Fibroblast of lung (primary cell): Measurements from ENCODE around the gene RFNG. TPM values are rescaled to one million over a fixed set of nuclear protein-coding genes. Genes with fewer than 3 reads are reported as not detected.
A peak's percentile ranks its signal among the peaks of the same experiment; 100 is the strongest.

Experiments used
- DNase-seq, 2 donors: peaks; one replicate each; pipeline versions ENCODE4 v3.0.0 to v3.0.0-alpha.2; 2010; ENCODE audit warnings: low read depth in 2 of 2
- H2AFZ ChIP-seq: 2 replicates; pipeline ENCODE4 v1.5.1; 2012; ENCODE audit warnings: low read length, control low read depth, inconsistent platforms
- H3K27ac ChIP-seq: 2 replicates; pipeline ENCODE4 v1.5.1; 2011; ENCODE audit warnings: low read length, control low read depth; ENCODE audit not compliant: insufficient read depth
- H3K27me3 ChIP-seq: 2 replicates; pipeline ENCODE4 v1.5.1; 2011; ENCODE audit warnings: mild to moderate bottlenecking, low read length; ENCODE audit not compliant: control insufficient read depth, insufficient read depth
- H3K36me3 ChIP-seq: 2 replicates; pipeline ENCODE4 v1.5.1; 2011; ENCODE audit warnings: low read length; ENCODE audit not compliant: control insufficient read depth, insufficient read depth
- H3K4me1 ChIP-seq: 2 replicates; pipeline ENCODE4 v1.5.1; 2011; ENCODE audit warnings: low read length; ENCODE audit not compliant: control insufficient read depth, insufficient read depth; ENCODE audit errors: extremely low read depth
- H3K4me2 ChIP-seq: 2 replicates; pipeline ENCODE4 v1.5.1; 2011; ENCODE audit warnings: low read length, control low read depth; ENCODE audit not compliant: insufficient read depth; ENCODE audit errors: extremely low read depth
- H3K4me3 ChIP-seq, 4 experiments: fragments of 200-600 bp in 1 of 4; sonication (generic) in 1 of 4; replicated peaks in 1 of 4; 2 replicates each; pipeline ENCODE4 v1.5.1; 2011 to 2016; ENCODE audit warnings: low read length in 4 of 4, low read depth in 3 of 4, mild to moderate bottlenecking in 3 of 4, control low read depth in 2 of 4, inconsistent platforms in 1 of 4, mixed read lengths in 1 of 4; ENCODE audit not compliant: insufficient read depth in 1 of 4; ENCODE audit errors: control extremely low read depth in 1 of 4
- H3K79me2 ChIP-seq: 2 replicates; pipeline ENCODE4 v1.5.1; 2012; ENCODE audit warnings: mild to moderate bottlenecking, low read length, inconsistent platforms; ENCODE audit not compliant: control insufficient read depth, insufficient read depth
- H3K9ac ChIP-seq: 2 replicates; pipeline ENCODE4 v1.5.1; 2011; ENCODE audit warnings: mild to moderate bottlenecking, low read length, control low read depth; ENCODE audit not compliant: insufficient read depth
- H3K9me3 ChIP-seq: 2 replicates; pipeline ENCODE4 v1.5.1; 2012; ENCODE audit warnings: low read depth, low read length; ENCODE audit not compliant: control insufficient read depth, insufficient read depth
- H4K20me1 ChIP-seq: 2 replicates; pipeline ENCODE4 v1.5.1; 2011; ENCODE audit warnings: low read length; ENCODE audit not compliant: control insufficient read depth, insufficient read depth; ENCODE audit errors: extremely low read depth
- CTCF ChIP-seq, 2 donors: IDR thresholded peaks in 1 of 2; conservative IDR thresholded peaks in 1 of 2; 1 replicate in 1 of 2; 2 replicates in 1 of 2; pipeline ENCODE4 v1.5.1; 2011 to 2012; ENCODE audit warnings: low read length in 2 of 2, control low read depth in 1 of 2, inconsistent platforms in 1 of 2, low read depth in 1 of 2, mild to moderate bottlenecking in 1 of 2
- EZH2 ChIP-seq: IDR thresholded peaks from 2 replicates; pipeline ENCODE4 v1.5.1; 2012; ENCODE audit warnings: low read length, control low read depth, mild to moderate bottlenecking; ENCODE audit errors: missing control alignments
- polyA minus RNA-seq: library from RNA; depleted of rRNA, polyadenylated mRNA; stranded (reverse); fragments of >200 nt; gene quantifications from 2 replicates; pipeline ENCODE4 v1.2.3, GENCODE V29; 2011; ENCODE audit warnings: low replicate concordance
- polyA plus RNA-seq, 2 donors: library from polyadenylated mRNA; depleted of rRNA in 1 of 2; stranded (reverse) in 1 of 2; unstranded in 1 of 2; fragments of >200 nt; gene quantifications; 2 replicates each; pipeline ENCODE4 v1.2.1, GENCODE V29; 2011 to 2012; ENCODE audit warnings: missing spikeins in 1 of 2
- total RNA-seq: library from RNA; depleted of rRNA; stranded (reverse); fragments of >200 nt; gene quantifications from 2 replicates; pipeline ENCODE4 v1.2.1, GENCODE V29; 2014

Gene RFNG
- total RNA-seq (38.5 and 48.9 TPM in 2 replicates), polyA plus RNA-seq (14.1 and 14.5 TPM in 2 replicates), polyA minus RNA-seq (53.6 and 71.2 TPM in 2 replicates)
- polyA plus RNA-seq (2012), result 39.8 and 46.6 TPM in 2 replicates

DNA sequence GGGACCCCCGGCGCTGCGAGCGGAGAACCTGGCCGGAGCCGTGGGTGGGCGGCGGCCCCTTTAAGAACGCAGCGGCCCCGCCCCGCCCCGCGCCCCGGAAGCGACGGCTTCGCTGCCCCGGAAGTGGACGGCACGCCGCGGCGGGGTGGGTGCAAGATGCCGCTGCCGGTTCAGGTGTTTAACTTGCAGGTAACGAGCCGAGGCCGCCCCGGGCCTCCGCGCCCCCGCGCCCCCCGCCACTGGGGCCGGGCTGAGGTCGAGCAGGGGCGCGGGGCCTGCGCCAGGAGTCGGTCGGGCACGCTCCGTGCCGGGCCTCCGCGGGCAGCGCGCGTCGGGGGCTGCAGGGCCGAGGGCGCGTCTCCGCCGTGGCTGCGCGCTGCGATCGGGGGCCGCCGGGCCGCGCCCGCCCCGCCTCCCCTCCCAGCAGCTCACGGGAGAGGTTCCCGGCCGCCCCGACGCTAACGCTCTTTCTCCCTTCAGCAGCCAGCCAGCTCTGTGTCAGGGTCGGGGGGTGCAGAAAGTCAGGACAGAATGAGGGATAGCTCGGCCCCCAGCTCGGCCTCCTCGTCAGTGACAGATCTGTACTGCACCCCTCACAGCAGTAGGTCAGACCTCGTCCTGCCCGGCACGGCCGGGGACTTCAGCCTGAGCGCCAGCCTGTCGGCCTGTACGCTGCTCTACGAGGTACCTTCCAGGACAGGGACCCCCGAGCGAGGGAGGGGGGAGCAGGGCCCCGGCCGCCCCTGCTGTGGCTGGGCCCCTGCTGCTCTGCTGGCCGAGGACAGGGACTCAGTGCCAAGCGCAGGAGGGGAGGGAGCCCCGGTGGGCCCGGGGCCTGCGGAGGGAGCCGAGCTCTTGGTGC, at the start of gene RFNG, which contains the start of gene GPS1:
Gene RFNG (minus strand): TSS at position 36 of the 862 bp plus-strand sequence. CDS start 45 bp downstream, outside the sequence.
Gene GPS1 (plus strand): TSS at position 123 of the 862 bp plus-strand sequence. CDS start 34 bp downstream, at position 157.
- H3K27me3 ChIP-seq, result no peaks in the 10 kb centered on the region
- peak; percentile 39 to 55 for DNase-seq
- H3K27ac ChIP-seq, result peak within 1 kb of the TSS; percentile 50

DNA sequence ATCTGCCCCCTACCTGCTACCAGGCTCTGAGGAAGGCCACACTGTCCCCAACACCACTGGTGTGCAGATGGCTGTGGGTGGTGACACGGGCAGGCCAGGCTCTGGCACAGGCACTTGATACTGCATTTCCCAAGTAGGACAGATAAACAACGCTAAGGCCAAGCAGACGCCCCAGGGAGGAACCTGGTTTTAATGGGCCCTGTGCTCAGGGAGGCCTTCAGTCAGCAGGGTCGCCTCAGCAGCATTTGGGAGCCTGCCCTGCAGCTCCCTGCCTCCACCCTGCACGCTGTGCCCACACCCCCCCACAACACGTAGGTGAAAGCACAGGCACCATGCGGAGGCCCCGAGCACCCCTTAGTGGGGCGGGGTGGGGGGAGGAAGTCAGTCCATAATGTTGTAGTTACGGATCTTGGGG, 49.7 kb upstream of the RFNG start:
- Histone ChIP-seq H3K27me3 (no peaks in the 10 kb centered on the region), H3K36me3 (peaks cover 1% of the 10 kb centered on the region), H3K79me2 (peaks cover 16% of the 10 kb centered on the region), H3K27ac (no peak overlapping the region), H3K4me2 (no peak overlapping the region), H3K9me3 (no peaks in the 10 kb centered on the region), H4K20me1 (no peaks in the 10 kb centered on the region), H3K4me3 (no peak overlapping the region), H3K9ac (no peak overlapping the region), H2AFZ (no peak overlapping the region), H3K4me1 (peaks cover 12% of the 10 kb centered on the region)
- TF ChIP-seq EZH2 (no peak), CTCF (conservative IDR thresholded peaks at IDR 0.05 in 1 of 2, IDR thresholded peaks at IDR 0.05 in 1 of 2; ENCODE audit: low read depth in 1 of 2, low read length in 2 of 2) (no peak)
- no peak for DNase-seq

More for the DNA sequence above, at the start of gene RFNG, which contains the start of gene GPS1:
- H3K9me3 ChIP-seq, result no peaks in the 10 kb centered on the region
- no peaks in the 10 kb centered on the region for H4K20me1 ChIP-seq
- TF ChIP-seq EZH2, result no peak
- no peak for TF ChIP-seq CTCF (conservative IDR thresholded peaks at IDR 0.05 in 1 of 2, IDR thresholded peaks at IDR 0.05 in 1 of 2; ENCODE audit: low read depth in 1 of 2, low read length in 2 of 2)
- H3K79me2 ChIP-seq, result peaks cover 21% of the 10 kb centered on the region
- peak within 1 kb of the TSS; percentile 72 to 88 (median 82) for H3K4me3 ChIP-seq
- peaks cover 49% of the 10 kb centered on the region for H3K36me3 ChIP-seq
- H2AFZ ChIP-seq, result peak within 1 kb of the TSS; percentile 23
- peak within 1 kb of the TSS; percentile 80 for H3K9ac ChIP-seq
- H3K4me1 ChIP-seq, result peaks cover 7% of the 10 kb centered on the region
- H3K4me2 ChIP-seq, result peak within 1 kb of the TSS; percentile 92

GRCh38 chr17:82100502-82101298, 49.1 kb upstream of the RFNG start:
- Histone ChIP-seq H3K27me3 (no peaks in the 10 kb centered on the region), H3K36me3 (peaks cover 7% of the 10 kb centered on the region), H3K4me3 (no peak overlapping the region), H4K20me1 (peaks cover 1% of the 10 kb centered on the region), H2AFZ (no peak overlapping the region), H3K4me2 (no peak overlapping the region), H3K9ac (no peak overlapping the region), H3K4me1 (peaks cover 11% of the 10 kb centered on the region), H3K27ac (no peak overlapping the region), H3K79me2 (peaks cover 22% of the 10 kb centered on the region), H3K9me3 (no peaks in the 10 kb centered on the region)
- TF ChIP-seq EZH2 (no peak), CTCF (conservative IDR thresholded peaks at IDR 0.05 in 1 of 2, IDR thresholded peaks at IDR 0.05 in 1 of 2; ENCODE audit: low read depth in 1 of 2, low read length in 2 of 2) (no peak)
- DNase-seq, result no peak
